ENCODE results near the gene CREBRF. TPM values are rescaled to one million over a fixed set of nuclear protein-coding genes. Genes with fewer than 3 reads are reported as not detected.
"Not testable (repeated sequence)": the region's sequence is repeated elsewhere in the genome, so short reads cannot be mapped to it uniquely, and the experiment has no call there.

The CREBRF gene
- total RNA-seq, 3 donors from 2014 or later = 51.1 to 77.1 (median 63.8) TPM

- no peaks in the 10 kb centered on the region for H3K4me1 ChIP-seq
These were observed 13.5 kb downstream of the CREBRF start for GRCh38 chr5:173069671-173070070.

GRCh38 chr5:173075137-173075843, 19.1 kb downstream of the CREBRF start:
- TF ChIP-seq POLR2A (IDR thresholded peaks at IDR 0.05) (no peak), CTCF (IDR thresholded peaks at IDR 0.05) (no peak), POLR2AphosphoS5 (IDR thresholded peaks at IDR 0.05) (no peak)
- H3K36me3 ChIP-seq = no peaks in the 10 kb centered on the region
- H3K4me3 ChIP-seq = no peak overlapping the region
- intact Hi-C loops (cut with DNase I; ENCODE audit: low total_unique reads) = no loop called here
- no peak for DNase-seq (ENCODE audit: low spot score in 2 of 2)
- H3K27me3 ChIP-seq = no peaks in the 10 kb centered on the region
- no peak overlapping the region for H3K27ac ChIP-seq
- peaks cover 0 to 4% of the 10 kb centered on the region in 2 donors for H3K4me1 ChIP-seq
- no peaks in the 10 kb centered on the region for H3K9me3 ChIP-seq

More at GRCh38 chr5:173069671-173070070, 13.5 kb downstream of the CREBRF start:
- H3K27me3 ChIP-seq = no peaks in the 10 kb centered on the region
- H3K4me3 ChIP-seq = no peak overlapping the region
- H3K36me3 ChIP-seq = no peaks in the 10 kb centered on the region
- H3K9me3 ChIP-seq = no peaks in the 10 kb centered on the region
- DNase-seq (ENCODE audit: low spot score in 2 of 2) = no peak
- intact Hi-C loops (cut with DNase I; ENCODE audit: low total_unique reads) = no loop called here
- TF ChIP-seq POLR2AphosphoS5 (IDR thresholded peaks at IDR 0.05) = no peak
- no peak for TF ChIP-seq CTCF (IDR thresholded peaks at IDR 0.05)
- TF ChIP-seq POLR2A (IDR thresholded peaks at IDR 0.05) = no peak
- H3K27ac ChIP-seq = no peak overlapping the region

GRCh38 chr5:173075970-173076369, 19.8 kb downstream of the CREBRF start:
- no peaks in the 10 kb centered on the region for H3K9me3 ChIP-seq
- H3K4me3 ChIP-seq = no peak overlapping the region
- H3K27ac ChIP-seq = no peak overlapping the region
- TF ChIP-seq CTCF (IDR thresholded peaks at IDR 0.05) = no peak
- TF ChIP-seq POLR2AphosphoS5 (IDR thresholded peaks at IDR 0.05) = no peak
- TF ChIP-seq POLR2A (IDR thresholded peaks at IDR 0.05) = no peak
- no peaks in the 10 kb centered on the region for H3K36me3 ChIP-seq
- H3K27me3 ChIP-seq = no peaks in the 10 kb centered on the region
- intact Hi-C loops (cut with DNase I; ENCODE audit: low total_unique reads) = no loop called here
- no peak for DNase-seq (ENCODE audit: low spot score in 2 of 2)
- H3K4me1 ChIP-seq = peaks cover 0 to 4% of the 10 kb centered on the region in 2 donors

- H3K27me3 ChIP-seq; H3K4me1 ChIP-seq; H3K27ac ChIP-seq; H3K9me3 ChIP-seq; DNase-seq (ENCODE audit: low spot score in 2 of 2); H3K36me3 ChIP-seq; intact Hi-C loops (cut with DNase I; ENCODE audit: low total_unique reads); H3K4me3 ChIP-seq: not testable (repeated sequence)
These were observed 20.3 kb downstream of the CREBRF start for GRCh38 chr5:173076471-173076870.

GRCh38 chr5:173078878-173079277, 22.7 kb downstream of the CREBRF start:
- intact Hi-C loops (cut with DNase I; ENCODE audit: low total_unique reads) = no loop called here
- H3K27me3 ChIP-seq = no peaks in the 10 kb centered on the region
- H3K4me1 ChIP-seq = peaks cover 0 to 4% of the 10 kb centered on the region in 2 donors
- no peaks in the 10 kb centered on the region for H3K36me3 ChIP-seq
- DNase-seq (ENCODE audit: low spot score in 2 of 2) = no peak
- TF ChIP-seq POLR2A (IDR thresholded peaks at IDR 0.05) (no peak), CTCF (IDR thresholded peaks at IDR 0.05) (no peak), POLR2AphosphoS5 (IDR thresholded peaks at IDR 0.05) (no peak)
- H3K27ac ChIP-seq = no peak overlapping the region
- H3K4me3 ChIP-seq = no peak overlapping the region
- no peaks in the 10 kb centered on the region for H3K9me3 ChIP-seq

All from breast epithelium (tissue), 4 donors.